RWPE1 (cell line): ENCODE data around the gene PHKB.
"Not testable (repeated sequence)": the region's sequence is repeated elsewhere in the genome, so short reads cannot be mapped to it uniquely, and the experiment has no call there.

Source experiments
- CTCF ChIA-PET: fragments of 350-600 bp; sonication (Branson Sonifier 250); formaldehyde crosslinking; extraction: SDS; loops from one replicate; lab custom pipeline; 2021; lab: Yijun Ruan, JAX
- POLR2A ChIA-PET: fragments of 400-600 bp; formaldehyde crosslinking; extraction: SDS; loops from one replicate; lab custom pipeline; 2020; ENCODE audit warnings: antibody characterized with exemption; ENCODE audit not compliant: low non-redundant PET; lab: Yijun Ruan, JAX
- DNase-seq: peaks from one replicate; pipeline ENCODE4 v3.0.0; 2012; ENCODE audit warnings: low spot score
- H3K27ac ChIP-seq: fragments of 450-650 bp; 2 replicates; pipeline ENCODE4 v1.5.1; 2017
- CTCF ChIP-seq: fragments of 450-650 bp; conservative IDR thresholded peaks from 2 replicates; pipeline ENCODE4 v1.5.1; 2017; ENCODE audit warnings: low read depth, mild to moderate bottlenecking

The PHKB gene

GRCh38 chr16:47461598-47462266 lies 601 bp downstream of the PHKB start:
- DNase-seq: peak; percentile 44
- ChIA-PET CTCF (interaction anchor here (0.6 to 1.7 kb wide), 4 partner anchors 252 to 695 kb away, joined by 3 to 8 read pairs (median 6); no protein-coding TSS in a partner anchor), POLR2A (interaction anchor here (0.6 to 0.7 kb wide), 2 partner anchors 127 to 294 kb away, joined by 4 read pairs; no protein-coding TSS in a partner anchor)
- H3K27ac ChIP-seq: peak overlapping the region; percentile 98
- TF ChIP-seq CTCF: no peak

- ChIA-PET CTCF (no interaction called here), POLR2A (no interaction called here)
- no peak for TF ChIP-seq CTCF
- H3K27ac ChIP-seq: no peak overlapping the region
- no peak for DNase-seq
Observed at GRCh38 chr16:47463771-47464624, 2.9 kb downstream of the PHKB start.

- ChIA-PET POLR2A (no interaction called here), CTCF (no interaction called here)
- no peak for TF ChIP-seq CTCF
- no peak for DNase-seq
- H3K27ac ChIP-seq: no peak overlapping the region
Observed at GRCh38 chr16:47465919-47466630, 4.9 kb downstream of the PHKB start.

- TF ChIP-seq CTCF: no peak
- ChIA-PET POLR2A (no interaction called here), CTCF (no interaction called here)
- no peak overlapping the region for H3K27ac ChIP-seq
- no peak for DNase-seq
Observed at GRCh38 chr16:47467501-47467900, 6.4 kb downstream of the PHKB start.

- POLR2A ChIA-PET, DNase-seq, H3K27ac ChIP-seq, CTCF ChIA-PET: not testable (repeated sequence)
Observed at GRCh38 chr16:47468070-47468689, 7.0 kb downstream of the PHKB start.

- ChIA-PET CTCF (interaction anchor here (0.8 kb wide), 1 partner anchor 1091 kb away, joined by 3 read pairs; no protein-coding TSS in a partner anchor), POLR2A (interaction anchor here (1.1 kb wide), 1 partner anchor 10 kb away, joined by 3 read pairs; no protein-coding TSS in a partner anchor)
- no peak overlapping the region for H3K27ac ChIP-seq
- TF ChIP-seq CTCF: no peak
- no peak for DNase-seq
Observed at GRCh38 chr16:47469227-47469626, 8.1 kb downstream of the PHKB start.
